Progenitor cell of endocrine pancreas (in vitro differentiated cells): ENCODE measurements around the gene TUBB2B. TPM values are rescaled to one million over a fixed set of nuclear protein-coding genes. Genes with fewer than 3 reads are reported as not detected.
"Not testable (repeated sequence)": the region's sequence is repeated elsewhere in the genome, so short reads cannot be mapped to it uniquely, and the experiment has no call there.

Source experiments
- DNase-seq: peaks from one replicate; pipeline ENCODE4 v3.0.0; 2021; ENCODE audit warnings: low spot score; ENCODE audit not compliant: unreplicated experiment
- H3K27ac Mint-ChIP-seq: 2 replicates; pipeline ENCODE4 v1.8.0; 2021; ENCODE audit warnings: mild to moderate bottlenecking, moderate library complexity, mixed read lengths
- H3K27me3 Mint-ChIP-seq: 2 replicates; pipeline ENCODE4 v1.8.0; 2021; ENCODE audit warnings: mixed read lengths
- H3K36me3 Mint-ChIP-seq: 2 replicates; pipeline ENCODE4 v1.8.0; 2022; ENCODE audit warnings: mixed read lengths; ENCODE audit not compliant: insufficient read depth
- H3K4me1 Mint-ChIP-seq: 2 replicates; pipeline ENCODE4 v1.8.0; 2021; ENCODE audit warnings: low read depth, mixed read lengths
- H3K4me3 Mint-ChIP-seq: 2 replicates; pipeline ENCODE4 v1.8.0; 2021; ENCODE audit warnings: low read depth, mild to moderate bottlenecking, moderate library complexity, mixed read lengths
- H3K9me3 Mint-ChIP-seq: 2 replicates; pipeline ENCODE4 v1.8.0; 2021; ENCODE audit warnings: low read depth, mixed read lengths
- total RNA-seq: library from RNA; stranded (reverse); gene quantifications from 2 replicates; pipeline ENCODE4 v1.2.1, GENCODE V29; 2021
- TF ChIP-seq, protein P1 (sequence below): fragments of 200-600 bp; sonication (generic); IDR thresholded peaks from one replicate; pipeline ENCODE4 v1.5.0; 2021; ENCODE audit warnings: antibody characterized with exemption, mild to moderate bottlenecking; ENCODE audit not compliant: unreplicated experiment

TUBB2B gene
- total RNA-seq, 1 donor from 2014 or later, result 276 TPM

DNA sequence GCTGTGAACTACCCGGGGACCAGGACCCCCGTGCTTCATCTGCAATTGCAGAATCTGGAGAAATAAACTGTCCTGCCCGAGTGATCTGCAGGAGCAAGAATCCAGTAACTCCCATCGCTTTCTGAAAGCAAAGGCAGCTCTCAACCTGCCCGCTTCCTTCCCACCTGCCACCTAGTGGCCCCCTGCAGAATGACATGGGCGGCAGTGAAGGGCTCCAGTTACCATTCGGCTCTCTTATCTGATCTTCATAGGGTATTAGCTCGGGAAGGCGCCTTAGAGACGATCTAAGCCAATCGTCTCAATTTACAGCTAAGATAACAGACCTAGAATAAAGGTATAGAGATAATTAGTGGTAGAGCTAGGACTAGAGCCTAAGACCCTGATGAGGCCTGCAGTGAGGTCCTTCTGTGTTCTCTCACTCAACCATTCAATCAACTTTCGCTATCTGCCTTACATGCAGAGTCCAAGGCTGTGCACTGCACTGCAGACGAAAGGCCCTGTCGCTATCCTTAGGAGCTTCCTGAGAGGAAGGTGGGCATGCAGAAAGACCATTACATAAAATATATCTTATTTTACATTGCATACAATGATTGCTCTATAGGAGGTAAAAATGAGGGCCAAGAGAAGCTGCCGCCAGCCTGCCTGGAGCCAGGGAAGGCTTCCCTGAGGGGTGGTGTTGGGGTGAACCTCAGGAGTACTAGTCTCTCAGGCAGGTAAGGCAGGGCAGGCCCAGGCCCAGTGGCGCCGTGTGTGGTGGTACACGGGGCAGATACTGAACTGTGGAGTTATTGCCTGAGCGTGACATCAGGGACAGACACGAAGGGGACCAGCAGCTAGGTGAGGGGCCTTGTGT lies 24.2 kb upstream of the TUBB2B start:
- H3K9me3 Mint-ChIP-seq, result peaks cover 3% of the 10 kb centered on the region
- TF ChIP-seq, protein P1, sequence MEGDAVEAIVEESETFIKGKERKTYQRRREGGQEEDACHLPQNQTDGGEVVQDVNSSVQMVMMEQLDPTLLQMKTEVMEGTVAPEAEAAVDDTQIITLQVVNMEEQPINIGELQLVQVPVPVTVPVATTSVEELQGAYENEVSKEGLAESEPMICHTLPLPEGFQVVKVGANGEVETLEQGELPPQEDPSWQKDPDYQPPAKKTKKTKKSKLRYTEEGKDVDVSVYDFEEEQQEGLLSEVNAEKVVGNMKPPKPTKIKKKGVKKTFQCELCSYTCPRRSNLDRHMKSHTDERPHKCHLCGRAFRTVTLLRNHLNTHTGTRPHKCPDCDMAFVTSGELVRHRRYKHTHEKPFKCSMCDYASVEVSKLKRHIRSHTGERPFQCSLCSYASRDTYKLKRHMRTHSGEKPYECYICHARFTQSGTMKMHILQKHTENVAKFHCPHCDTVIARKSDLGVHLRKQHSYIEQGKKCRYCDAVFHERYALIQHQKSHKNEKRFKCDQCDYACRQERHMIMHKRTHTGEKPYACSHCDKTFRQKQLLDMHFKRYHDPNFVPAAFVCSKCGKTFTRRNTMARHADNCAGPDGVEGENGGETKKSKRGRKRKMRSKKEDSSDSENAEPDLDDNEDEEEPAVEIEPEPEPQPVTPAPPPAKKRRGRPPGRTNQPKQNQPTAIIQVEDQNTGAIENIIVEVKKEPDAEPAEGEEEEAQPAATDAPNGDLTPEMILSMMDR, result peak; percentile 97
- peak; percentile 78 for DNase-seq
- H3K4me1 Mint-ChIP-seq, result peaks cover 19% of the 10 kb centered on the region
- H3K4me3 Mint-ChIP-seq, result peak overlapping the region; percentile 47
- H3K27ac Mint-ChIP-seq, result peak overlapping the region; percentile 94
- no peaks in the 10 kb centered on the region for H3K36me3 Mint-ChIP-seq
- peaks cover 44% of the 10 kb centered on the region for H3K27me3 Mint-ChIP-seq

DNA sequence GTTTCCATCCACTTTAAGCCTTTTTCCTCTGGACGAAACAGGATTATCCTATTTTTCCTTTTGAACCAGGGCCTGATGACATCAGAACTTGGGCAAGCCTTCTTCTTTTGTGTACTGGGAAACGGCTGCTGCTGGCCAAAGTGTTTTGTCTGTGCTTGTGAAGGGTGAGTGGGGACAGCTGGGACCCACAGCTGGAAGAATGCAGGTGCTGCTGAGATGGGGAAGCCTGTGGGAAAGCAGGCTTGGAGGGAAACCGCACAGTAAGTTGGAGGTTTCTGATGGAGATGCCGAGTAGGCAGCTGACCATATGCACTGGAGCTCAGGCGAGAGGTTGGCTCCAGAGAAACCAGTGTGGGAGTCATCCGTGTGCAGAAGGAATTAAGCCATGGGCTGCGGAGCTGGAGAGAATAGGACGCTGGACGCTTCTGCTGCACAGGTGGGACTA lies 22.8 kb upstream of the TUBB2B start:
- H3K27me3 Mint-ChIP-seq, result peaks cover 33% of the 10 kb centered on the region
- no peak for DNase-seq
- TF ChIP-seq, protein P1, result no peak
- H3K27ac Mint-ChIP-seq, result no peak overlapping the region
- H3K4me3 Mint-ChIP-seq, result no peak overlapping the region
- peaks cover 19% of the 10 kb centered on the region for H3K4me1 Mint-ChIP-seq
- H3K36me3 Mint-ChIP-seq, result no peaks in the 10 kb centered on the region
- peaks cover 3% of the 10 kb centered on the region for H3K9me3 Mint-ChIP-seq

DNA sequence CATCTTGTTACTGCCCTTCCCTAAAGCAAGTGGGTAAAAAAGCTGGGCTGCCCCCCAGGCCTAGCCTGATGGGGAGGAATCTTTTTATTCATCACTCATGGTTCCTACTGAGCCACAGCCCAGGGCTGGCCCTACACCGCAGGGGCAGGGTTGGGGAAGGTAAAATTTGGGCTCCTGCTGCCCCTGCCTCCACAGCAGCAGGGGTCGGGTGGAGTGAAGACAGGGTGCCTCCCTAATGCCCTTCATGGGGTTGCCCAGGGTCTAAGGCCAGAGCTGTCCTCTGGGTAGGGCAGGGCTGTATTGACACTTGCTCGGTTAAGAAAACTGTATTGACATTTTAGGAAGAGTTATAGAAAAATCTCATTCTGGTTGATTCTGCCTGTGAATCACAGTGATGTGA lies 22.4 kb upstream of the TUBB2B start:
- peaks cover 3% of the 10 kb centered on the region for H3K9me3 Mint-ChIP-seq
- peaks cover 29% of the 10 kb centered on the region for H3K27me3 Mint-ChIP-seq
- no peak overlapping the region for H3K27ac Mint-ChIP-seq
- no peak for DNase-seq
- H3K4me3 Mint-ChIP-seq, result no peak overlapping the region
- TF ChIP-seq, protein P1, result no peak
- peaks cover 19% of the 10 kb centered on the region for H3K4me1 Mint-ChIP-seq
- no peaks in the 10 kb centered on the region for H3K36me3 Mint-ChIP-seq

DNA sequence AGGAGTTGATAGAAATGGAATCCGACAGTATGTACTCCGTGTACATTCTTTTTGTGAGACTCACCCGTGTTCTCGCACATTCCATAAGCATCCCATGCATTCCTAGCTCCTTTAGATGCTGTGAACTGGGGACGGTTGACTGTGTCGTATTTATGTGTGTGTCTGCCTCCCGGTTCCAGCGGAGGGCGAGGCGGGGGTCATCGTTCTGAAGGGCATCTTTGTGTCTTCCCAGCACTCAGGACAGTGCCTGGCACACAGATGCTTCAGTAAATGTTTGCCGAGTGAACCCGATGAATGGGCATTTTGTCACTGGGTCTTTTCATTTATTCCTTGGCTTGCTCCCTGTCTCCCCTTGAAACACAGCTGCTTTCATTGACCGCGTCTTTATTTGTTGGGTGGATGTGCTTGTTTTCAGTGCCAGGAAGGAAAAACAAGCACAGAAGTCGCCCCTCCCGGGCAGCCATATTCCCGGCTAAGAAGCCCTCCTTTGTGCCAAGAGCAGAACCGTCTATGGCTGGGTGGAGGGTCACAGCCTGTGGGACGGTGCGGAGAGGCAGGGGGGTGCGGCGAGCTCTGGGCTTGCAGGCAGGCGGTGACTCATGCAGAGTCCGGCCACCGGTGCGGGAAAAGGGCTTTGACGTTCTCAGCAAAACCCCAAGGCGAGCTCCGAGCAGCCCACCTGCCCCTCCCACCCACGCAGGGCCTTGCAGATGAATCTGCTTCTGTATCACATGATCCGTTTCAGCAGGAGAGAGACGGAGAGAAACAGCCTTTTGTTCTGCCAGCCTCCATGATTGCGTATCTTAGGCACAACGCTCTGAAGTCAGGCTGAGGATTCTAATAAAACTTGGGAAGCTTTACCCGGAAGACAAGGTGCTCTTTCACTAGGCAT lies 20.0 kb upstream of the TUBB2B start:
- peaks cover 19% of the 10 kb centered on the region for H3K4me1 Mint-ChIP-seq
- peak; percentile 29 for DNase-seq
- peaks cover 5% of the 10 kb centered on the region for H3K36me3 Mint-ChIP-seq
- H3K27me3 Mint-ChIP-seq, result peaks cover 37% of the 10 kb centered on the region
- TF ChIP-seq, protein P1, result no peak
- peak overlapping the region; percentile 91 for H3K27ac Mint-ChIP-seq
- peaks cover 5% of the 10 kb centered on the region for H3K9me3 Mint-ChIP-seq
- peak overlapping the region; percentile 51 for H3K4me3 Mint-ChIP-seq

DNA sequence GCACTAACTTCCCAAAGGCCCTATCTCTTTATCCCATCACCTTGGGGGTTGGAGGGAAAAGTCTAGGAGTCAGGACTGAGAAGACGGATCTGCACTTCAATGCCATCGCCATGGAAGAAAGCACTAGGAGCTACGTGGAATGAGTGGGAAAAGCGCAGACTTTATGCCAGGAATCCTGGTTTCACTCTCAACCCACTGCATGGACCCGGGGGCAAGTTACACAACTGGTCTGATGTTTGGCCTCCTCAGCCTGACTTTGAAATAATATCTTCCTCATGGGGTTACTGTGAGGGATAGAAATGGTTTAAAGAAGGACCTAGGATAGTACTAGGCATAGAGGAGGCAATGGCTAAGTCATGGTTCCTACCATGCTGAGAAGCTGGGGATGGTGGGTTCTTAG lies 17.8 kb upstream of the TUBB2B start:
- H3K27ac Mint-ChIP-seq, result no peak overlapping the region
- TF ChIP-seq, protein P1, result no peak
- DNase-seq, result no peak
- peaks cover 18% of the 10 kb centered on the region for H3K27me3 Mint-ChIP-seq
- H3K9me3 Mint-ChIP-seq, result peaks cover 5% of the 10 kb centered on the region
- peaks cover 5% of the 10 kb centered on the region for H3K36me3 Mint-ChIP-seq
- no peak overlapping the region for H3K4me3 Mint-ChIP-seq
- H3K4me1 Mint-ChIP-seq, result peaks cover 14% of the 10 kb centered on the region

DNA sequence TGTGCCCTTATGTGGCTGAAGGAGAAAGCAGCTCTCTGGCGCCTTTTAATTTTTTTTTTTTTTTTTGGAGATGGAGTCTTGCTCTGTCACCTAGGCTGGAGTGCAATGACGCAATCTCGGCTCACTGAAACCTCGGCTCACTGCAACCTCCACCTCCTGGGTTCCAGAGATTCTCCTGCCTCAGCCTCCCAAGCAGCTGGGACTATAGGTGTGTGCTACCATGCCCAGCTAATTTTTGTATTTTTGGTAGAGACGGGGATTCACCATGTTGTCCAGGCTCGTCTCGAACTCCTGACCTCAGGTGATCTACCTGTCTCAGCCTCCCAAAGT lies 17.3 kb upstream of the TUBB2B start:
- H3K36me3 Mint-ChIP-seq, DNase-seq, H3K27ac Mint-ChIP-seq, H3K4me3 Mint-ChIP-seq, H3K9me3 Mint-ChIP-seq: not testable (repeated sequence)
- peaks cover 14% of the 10 kb centered on the region for H3K4me1 Mint-ChIP-seq
- peaks cover 18% of the 10 kb centered on the region for H3K27me3 Mint-ChIP-seq
